ENCODE data around the gene BUD31. TPM values are rescaled to one million over a fixed set of nuclear protein-coding genes. Genes with fewer than 3 reads are reported as not detected.
A peak's percentile ranks its signal among the peaks of the same experiment; 100 is the strongest.

Gene BUD31
- total RNA-seq, 1 donor from 2014 or later, result 145 TPM

GRCh38 chr7:99396418-99397296 lies 12.1 kb upstream of the BUD31 start:
- Mint-ChIP-seq H3K4me3 (no peak overlapping the region), H3K4me1 (ENCODE audit: low read depth) (peaks cover 22% of the 10 kb centered on the region), H3K27ac (no peak overlapping the region), H3K9me3 (no peaks in the 10 kb centered on the region), H3K36me3 (ENCODE audit: low read depth) (peaks cover 42% of the 10 kb centered on the region), H3K27me3 (ENCODE audit: insufficient read depth) (no peaks in the 10 kb centered on the region)
- no peak for DNase-seq (ENCODE audit: low spot score)
- intact Hi-C loops (cut with micrococcal nuclease), result no loop called here

- Mint-ChIP-seq H3K4me1 (ENCODE audit: low read depth) (peaks cover 22% of the 10 kb centered on the region), H3K9me3 (no peaks in the 10 kb centered on the region), H3K36me3 (ENCODE audit: low read depth) (peaks cover 41% of the 10 kb centered on the region), H3K27ac (no peak overlapping the region), H3K27me3 (ENCODE audit: insufficient read depth) (no peaks in the 10 kb centered on the region), H3K4me3 (no peak overlapping the region)
- intact Hi-C loops (cut with micrococcal nuclease), result no loop called here
- no peak for DNase-seq (ENCODE audit: low spot score)
These were observed 11.3 kb upstream of the BUD31 start for GRCh38 chr7:99397297-99397983.

GRCh38 chr7:99398891-99399445 lies 9.8 kb upstream of the BUD31 start:
- Mint-ChIP-seq H3K36me3 (ENCODE audit: low read depth) (peaks cover 46% of the 10 kb centered on the region), H3K27ac (peak overlapping the region; percentile 40), H3K4me3 (no peak overlapping the region), H3K9me3 (no peaks in the 10 kb centered on the region), H3K4me1 (ENCODE audit: low read depth) (peaks cover 8% of the 10 kb centered on the region), H3K27me3 (ENCODE audit: insufficient read depth) (no peaks in the 10 kb centered on the region)
- no peak for DNase-seq (ENCODE audit: low spot score)
- intact Hi-C loops (cut with micrococcal nuclease), result no loop called here

- peaks cover 46% of the 10 kb centered on the region for H3K36me3 Mint-ChIP-seq (ENCODE audit: low read depth)
- H3K4me1 Mint-ChIP-seq (ENCODE audit: low read depth), result peaks cover 11% of the 10 kb centered on the region
- H3K27me3 Mint-ChIP-seq (ENCODE audit: insufficient read depth), result no peaks in the 10 kb centered on the region
- no peak for DNase-seq (ENCODE audit: low spot score)
- H3K4me3 Mint-ChIP-seq, result no peak overlapping the region
- peak overlapping the region; percentile 31 for H3K27ac Mint-ChIP-seq
- intact Hi-C loops (cut with micrococcal nuclease), result no loop called here
- no peaks in the 10 kb centered on the region for H3K9me3 Mint-ChIP-seq
These were observed 9.2 kb upstream of the BUD31 start for GRCh38 chr7:99399597-99399996.

GRCh38 chr7:99402854-99403253 lies 5.9 kb upstream of the BUD31 start:
- intact Hi-C loops (cut with micrococcal nuclease), result no loop called here
- peaks cover 29% of the 10 kb centered on the region for H3K4me1 Mint-ChIP-seq (ENCODE audit: low read depth)
- DNase-seq (ENCODE audit: low spot score), result no peak
- no peaks in the 10 kb centered on the region for H3K27me3 Mint-ChIP-seq (ENCODE audit: insufficient read depth)
- H3K27ac Mint-ChIP-seq, result no peak overlapping the region
- peaks cover 47% of the 10 kb centered on the region for H3K36me3 Mint-ChIP-seq (ENCODE audit: low read depth)
- no peak overlapping the region for H3K4me3 Mint-ChIP-seq
- no peaks in the 10 kb centered on the region for H3K9me3 Mint-ChIP-seq

DNA sequence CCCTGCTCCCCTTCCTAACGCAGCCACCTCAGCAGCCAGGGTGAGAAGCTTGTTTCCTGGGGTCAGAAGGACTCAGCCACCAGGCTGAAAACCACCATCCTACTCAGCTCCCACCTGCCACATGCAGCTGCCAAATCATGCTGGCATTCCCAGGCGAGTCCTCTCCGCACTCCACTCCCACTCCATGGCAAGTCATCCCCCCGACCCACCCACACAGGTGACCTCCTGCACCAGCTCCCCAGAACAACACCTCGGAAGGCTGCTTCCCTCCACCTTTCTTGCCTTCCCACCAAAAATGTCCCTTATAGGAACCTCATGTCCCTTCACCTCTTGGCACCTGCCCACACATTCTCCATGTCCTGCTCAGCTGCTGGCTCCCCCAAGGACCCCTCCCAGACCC lies 5.0 kb upstream of the BUD31 start:
- Mint-ChIP-seq H3K27me3 (ENCODE audit: insufficient read depth) (no peaks in the 10 kb centered on the region), H3K36me3 (ENCODE audit: low read depth) (peaks cover 40% of the 10 kb centered on the region), H3K4me1 (ENCODE audit: low read depth) (peaks cover 30% of the 10 kb centered on the region), H3K9me3 (no peaks in the 10 kb centered on the region), H3K4me3 (no peak overlapping the region), H3K27ac (no peak overlapping the region)
- DNase-seq (ENCODE audit: low spot score), result no peak
- intact Hi-C loops (cut with micrococcal nuclease), result no loop called here

GRCh38 chr7:99404235-99404976 lies 4.4 kb upstream of the BUD31 start:
- peaks cover 38% of the 10 kb centered on the region for H3K36me3 Mint-ChIP-seq (ENCODE audit: low read depth)
- H3K4me1 Mint-ChIP-seq (ENCODE audit: low read depth), result peaks cover 32% of the 10 kb centered on the region
- no peak for DNase-seq (ENCODE audit: low spot score)
- no peak overlapping the region for H3K4me3 Mint-ChIP-seq
- H3K9me3 Mint-ChIP-seq, result no peaks in the 10 kb centered on the region
- peak overlapping the region; percentile 11 for H3K27ac Mint-ChIP-seq
- H3K27me3 Mint-ChIP-seq (ENCODE audit: insufficient read depth), result no peaks in the 10 kb centered on the region
- intact Hi-C loops (cut with micrococcal nuclease), result no loop called here

GRCh38 chr7:99404977-99405320 lies 3.8 kb upstream of the BUD31 start:
- Mint-ChIP-seq H3K4me1 (ENCODE audit: low read depth) (peaks cover 37% of the 10 kb centered on the region), H3K36me3 (ENCODE audit: low read depth) (peaks cover 37% of the 10 kb centered on the region), H3K27me3 (ENCODE audit: insufficient read depth) (no peaks in the 10 kb centered on the region), H3K4me3 (no peak overlapping the region), H3K9me3 (no peaks in the 10 kb centered on the region), H3K27ac (no peak overlapping the region)
- intact Hi-C loops (cut with micrococcal nuclease), result loop anchor here (5.0 kb wide), 1 partner anchor 1812 kb away; the partner anchor contains the start of genes PLOD3 and ZNHIT1
- no peak for DNase-seq (ENCODE audit: low spot score)

DNA sequence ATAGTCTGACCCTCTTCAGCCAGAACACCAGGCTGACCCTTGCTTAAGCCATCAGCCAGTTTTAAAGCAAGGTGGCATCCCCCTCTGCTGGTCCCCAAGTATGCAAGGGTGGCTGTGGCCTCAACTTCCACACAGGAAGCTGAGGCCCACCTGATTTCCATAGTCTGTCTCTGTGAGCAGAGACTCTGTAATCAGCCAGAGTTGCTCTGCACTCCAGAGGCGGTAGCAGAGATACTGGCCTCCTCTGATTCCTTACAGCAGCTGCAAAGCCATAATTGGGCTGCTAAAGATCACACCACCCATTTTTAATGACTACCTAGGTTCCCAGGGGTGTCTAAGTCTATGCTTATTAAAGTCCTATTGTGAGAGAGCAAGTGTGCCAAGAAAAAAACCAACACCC lies 2.2 kb upstream of the BUD31 start:
- Mint-ChIP-seq H3K9me3 (no peaks in the 10 kb centered on the region), H3K4me1 (ENCODE audit: low read depth) (peaks cover 43% of the 10 kb centered on the region), H3K36me3 (ENCODE audit: low read depth) (peaks cover 39% of the 10 kb centered on the region), H3K27ac (peak overlapping the region; percentile 48), H3K4me3 (peak overlapping the region; percentile 98), H3K27me3 (ENCODE audit: insufficient read depth) (no peaks in the 10 kb centered on the region)
- intact Hi-C loops (cut with micrococcal nuclease), result loop anchor here (5.0 kb wide), 1 partner anchor 1811 kb away; the partner anchor contains the start of genes PLOD3 and ZNHIT1
- DNase-seq (ENCODE audit: low spot score), result no peak

GRCh38 chr7:99407872-99408378 lies 844 bp upstream of the BUD31 start:
- DNase-seq (ENCODE audit: low spot score), result peak; percentile 21
- peaks cover 40% of the 10 kb centered on the region for H3K36me3 Mint-ChIP-seq (ENCODE audit: low read depth)
- no peaks in the 10 kb centered on the region for H3K27me3 Mint-ChIP-seq (ENCODE audit: insufficient read depth)
- H3K9me3 Mint-ChIP-seq, result no peaks in the 10 kb centered on the region
- peak overlapping the region; percentile 98 for H3K27ac Mint-ChIP-seq
- peaks cover 43% of the 10 kb centered on the region for H3K4me1 Mint-ChIP-seq (ENCODE audit: low read depth)
- intact Hi-C loops (cut with micrococcal nuclease), result loop anchor here (1.0 to 5.0 kb wide), 11 partner anchors 15 to 1809 kb away; partner anchors contain the start of genes ARPC1B, MEPCE, PLOD3 and PPP1R35
- peak overlapping the region; percentile 98 for H3K4me3 Mint-ChIP-seq

GRCh38 chr7:99409192-99409572 lies 413 bp downstream of the BUD31 start:
- H3K27me3 Mint-ChIP-seq (ENCODE audit: insufficient read depth), result no peaks in the 10 kb centered on the region
- no peaks in the 10 kb centered on the region for H3K9me3 Mint-ChIP-seq
- H3K27ac Mint-ChIP-seq, result peak overlapping the region; percentile 98
- DNase-seq (ENCODE audit: low spot score), result peak; percentile 6
- H3K4me3 Mint-ChIP-seq, result peak overlapping the region; percentile 98
- intact Hi-C loops (cut with micrococcal nuclease), result loop anchor here (1.0 to 5.0 kb wide), 4 partner anchors 29 to 1808 kb away; partner anchors contain the start of genes CPSF4, MEPCE, PLOD3 and PTCD1
- H3K4me1 Mint-ChIP-seq (ENCODE audit: low read depth), result peaks cover 40% of the 10 kb centered on the region
- H3K36me3 Mint-ChIP-seq (ENCODE audit: low read depth), result peaks cover 34% of the 10 kb centered on the region

GRCh38 chr7:99409806-99410205 lies 1.0 kb downstream of the BUD31 start:
- no peaks in the 10 kb centered on the region for H3K27me3 Mint-ChIP-seq (ENCODE audit: insufficient read depth)
- DNase-seq (ENCODE audit: low spot score), result no peak
- H3K27ac Mint-ChIP-seq, result peak overlapping the region; percentile 98
- H3K4me1 Mint-ChIP-seq (ENCODE audit: low read depth), result peaks cover 38% of the 10 kb centered on the region
- no peaks in the 10 kb centered on the region for H3K9me3 Mint-ChIP-seq
- intact Hi-C loops (cut with micrococcal nuclease), result loop anchor here (1.0 to 5.0 kb wide), 4 partner anchors 28 to 1807 kb away; partner anchors contain the start of genes CPSF4, MEPCE, PLOD3 and PTCD1
- peak overlapping the region; percentile 98 for H3K4me3 Mint-ChIP-seq
- H3K36me3 Mint-ChIP-seq (ENCODE audit: low read depth), result peaks cover 36% of the 10 kb centered on the region
